Osteocyte (in vitro differentiated cells): ENCODE results near the gene S100A8. TPM values are rescaled to one million over a fixed set of nuclear protein-coding genes. Genes with fewer than 3 reads are reported as not detected.

Experiments used
- DNase-seq: peaks from one replicate; pipeline ENCODE4 v3.0.0; 2021; ENCODE audit warnings: mixed read lengths; ENCODE audit not compliant: unreplicated experiment; ENCODE audit errors: extremely low spot score
- H3K27ac Mint-ChIP-seq: one replicate; pipeline ENCODE4 v1.8.0; 2021; ENCODE audit warnings: mild to moderate bottlenecking, mixed read lengths; ENCODE audit not compliant: unreplicated experiment
- H3K27me3 Mint-ChIP-seq: one replicate; pipeline ENCODE4 v1.8.0; 2021; ENCODE audit warnings: mixed read lengths; ENCODE audit not compliant: unreplicated experiment
- H3K36me3 Mint-ChIP-seq: one replicate; pipeline ENCODE4 v1.8.0; 2021; ENCODE audit warnings: mixed read lengths; ENCODE audit not compliant: unreplicated experiment
- H3K4me1 Mint-ChIP-seq: one replicate; pipeline ENCODE4 v1.8.0; 2021; ENCODE audit warnings: mixed read lengths; ENCODE audit not compliant: unreplicated experiment
- H3K4me3 Mint-ChIP-seq: one replicate; pipeline ENCODE4 v1.8.0; 2021; ENCODE audit warnings: mild to moderate bottlenecking, moderate library complexity, mixed read lengths; ENCODE audit not compliant: unreplicated experiment
- H3K9me3 Mint-ChIP-seq: one replicate; pipeline ENCODE4 v1.8.0; 2021; ENCODE audit warnings: mixed read lengths; ENCODE audit not compliant: unreplicated experiment
- total RNA-seq: library from RNA; stranded (reverse); gene quantifications from 2 replicates; pipeline ENCODE4 v1.2.1, GENCODE V29; 2021
- TF ChIP-seq, protein P1 (sequence below): fragments of 200-600 bp; sonication (generic); IDR thresholded peaks from 2 replicates; pipeline ENCODE4 v1.5.0; 2021; ENCODE audit warnings: antibody characterized with exemption, mild to moderate bottlenecking, moderate library complexity

S100A8 gene
- total RNA-seq, 1 donor from 2014 or later = not detected

GRCh38 chr1:153365696-153366095, 25.2 kb downstream of the S100A8 start:
- H3K4me1 Mint-ChIP-seq = no peaks in the 10 kb centered on the region
- no peaks in the 10 kb centered on the region for H3K9me3 Mint-ChIP-seq
- TF ChIP-seq, protein P1, sequence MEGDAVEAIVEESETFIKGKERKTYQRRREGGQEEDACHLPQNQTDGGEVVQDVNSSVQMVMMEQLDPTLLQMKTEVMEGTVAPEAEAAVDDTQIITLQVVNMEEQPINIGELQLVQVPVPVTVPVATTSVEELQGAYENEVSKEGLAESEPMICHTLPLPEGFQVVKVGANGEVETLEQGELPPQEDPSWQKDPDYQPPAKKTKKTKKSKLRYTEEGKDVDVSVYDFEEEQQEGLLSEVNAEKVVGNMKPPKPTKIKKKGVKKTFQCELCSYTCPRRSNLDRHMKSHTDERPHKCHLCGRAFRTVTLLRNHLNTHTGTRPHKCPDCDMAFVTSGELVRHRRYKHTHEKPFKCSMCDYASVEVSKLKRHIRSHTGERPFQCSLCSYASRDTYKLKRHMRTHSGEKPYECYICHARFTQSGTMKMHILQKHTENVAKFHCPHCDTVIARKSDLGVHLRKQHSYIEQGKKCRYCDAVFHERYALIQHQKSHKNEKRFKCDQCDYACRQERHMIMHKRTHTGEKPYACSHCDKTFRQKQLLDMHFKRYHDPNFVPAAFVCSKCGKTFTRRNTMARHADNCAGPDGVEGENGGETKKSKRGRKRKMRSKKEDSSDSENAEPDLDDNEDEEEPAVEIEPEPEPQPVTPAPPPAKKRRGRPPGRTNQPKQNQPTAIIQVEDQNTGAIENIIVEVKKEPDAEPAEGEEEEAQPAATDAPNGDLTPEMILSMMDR = no peak
- no peak overlapping the region for H3K27ac Mint-ChIP-seq
- DNase-seq = no peak
- no peaks in the 10 kb centered on the region for H3K36me3 Mint-ChIP-seq
- H3K4me3 Mint-ChIP-seq = no peak overlapping the region
- peaks cover 7% of the 10 kb centered on the region for H3K27me3 Mint-ChIP-seq

DNA sequence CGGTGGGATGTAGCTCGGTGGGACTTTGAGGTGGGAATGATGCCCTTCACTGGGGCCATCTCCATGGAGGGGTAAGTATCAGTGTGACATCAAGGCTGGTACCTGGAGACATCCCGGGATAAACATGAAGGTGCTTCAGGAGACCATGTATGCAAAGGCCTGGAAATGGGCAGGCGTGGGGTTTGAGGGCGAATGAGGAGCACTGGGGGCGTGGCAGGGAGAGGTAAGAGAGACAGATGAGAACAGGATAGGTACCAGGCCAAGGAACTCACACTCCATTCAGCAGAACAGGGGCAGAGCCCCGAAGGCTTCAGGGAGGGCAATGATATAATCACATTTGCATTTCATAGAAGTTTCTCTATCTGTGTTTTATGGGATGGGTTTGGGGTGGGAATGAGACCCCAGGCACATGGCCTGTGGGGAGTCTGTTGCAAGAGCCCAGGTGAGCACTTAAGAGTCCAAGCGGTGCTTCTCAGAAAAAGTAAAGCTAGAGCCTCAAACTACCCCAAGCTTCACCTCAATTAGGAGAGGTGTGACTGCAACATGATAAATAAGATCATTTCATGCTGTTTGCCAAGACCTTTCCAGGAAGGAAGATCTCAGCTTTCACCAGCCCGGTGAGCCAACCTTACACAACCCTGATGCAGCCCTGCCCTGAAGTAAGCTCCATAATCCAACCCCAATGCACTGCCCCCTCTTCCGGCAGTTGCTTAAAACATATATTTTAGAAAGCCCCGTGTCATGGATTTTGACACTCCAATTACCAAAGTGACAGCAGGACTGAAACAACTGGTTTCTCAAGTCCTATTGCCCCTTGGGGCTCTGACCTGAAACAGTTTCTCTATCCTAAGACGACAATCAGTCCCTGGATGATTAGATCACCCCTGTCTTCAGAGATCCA, 25.9 kb downstream of the S100A8 start:
- no peaks in the 10 kb centered on the region for H3K9me3 Mint-ChIP-seq
- no peak for DNase-seq
- peaks cover 7% of the 10 kb centered on the region for H3K27me3 Mint-ChIP-seq
- no peak overlapping the region for H3K4me3 Mint-ChIP-seq
- TF ChIP-seq, protein P1 = no peak
- H3K27ac Mint-ChIP-seq = no peak overlapping the region
- H3K4me1 Mint-ChIP-seq = no peaks in the 10 kb centered on the region
- H3K36me3 Mint-ChIP-seq = no peaks in the 10 kb centered on the region

- Mint-ChIP-seq H3K27me3 (peaks cover 3% of the 10 kb centered on the region), H3K36me3 (no peaks in the 10 kb centered on the region), H3K9me3 (no peaks in the 10 kb centered on the region), H3K4me1 (no peaks in the 10 kb centered on the region), H3K27ac (no peak overlapping the region), H3K4me3 (no peak overlapping the region)
- DNase-seq = no peak
- TF ChIP-seq, protein P1 = no peak
Observed at GRCh38 chr1:153364156-153364555, 26.7 kb downstream of the S100A8 start.

DNA sequence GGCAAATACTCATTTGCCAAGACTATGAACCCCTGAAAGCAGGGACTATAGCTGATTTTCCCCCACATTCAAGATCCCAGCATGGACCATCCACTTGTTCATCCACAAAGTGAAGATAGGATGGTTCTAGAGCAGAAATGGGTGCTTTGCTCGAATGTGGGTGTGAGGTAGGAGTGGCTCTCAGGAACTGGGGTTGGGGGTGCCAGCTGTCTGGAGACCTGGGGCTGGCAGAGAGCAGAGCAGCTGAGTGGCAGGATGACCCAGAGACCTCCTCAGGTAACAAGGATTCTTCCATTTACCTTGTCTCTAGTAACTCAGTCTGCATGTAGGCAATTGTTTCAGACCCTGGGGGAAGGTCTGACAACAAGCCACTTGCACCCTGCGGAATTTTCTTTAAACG, 27.2 kb downstream of the S100A8 start:
- Mint-ChIP-seq H3K36me3 (no peaks in the 10 kb centered on the region), H3K27me3 (peaks cover 3% of the 10 kb centered on the region), H3K27ac (no peak overlapping the region), H3K9me3 (no peaks in the 10 kb centered on the region), H3K4me3 (no peak overlapping the region), H3K4me1 (no peaks in the 10 kb centered on the region)
- no peak for DNase-seq
- TF ChIP-seq, protein P1 = no peak

GRCh38 chr1:153362187-153362775, 28.6 kb downstream of the S100A8 start:
- H3K27ac Mint-ChIP-seq = no peak overlapping the region

More at GRCh38 chr1:153362187-153362775, 28.6 kb downstream of the S100A8 start:
- no peaks in the 10 kb centered on the region for H3K36me3 Mint-ChIP-seq
- H3K4me1 Mint-ChIP-seq = no peaks in the 10 kb centered on the region
- TF ChIP-seq, protein P1 = no peak
- H3K27me3 Mint-ChIP-seq = peaks cover 7% of the 10 kb centered on the region
- no peaks in the 10 kb centered on the region for H3K9me3 Mint-ChIP-seq
- DNase-seq = no peak
- H3K4me3 Mint-ChIP-seq = no peak overlapping the region
